Heart left ventricle (tissue), 16 donors: ENCODE data around the gene PAX2. TPM values are rescaled to one million over a fixed set of nuclear protein-coding genes. Genes with fewer than 3 reads are reported as not detected.

Experiments
- ATAC-seq, 4 donors: fragments of 200-7000 bp; cut with Tn5 transposase; one replicate each; pipeline ENCODE4 v1.9.1; 2020 to 2022; ENCODE audit warnings: moderate library complexity in 4 of 4, mild to moderate bottlenecking in 3 of 4, moderate number of reproducible peaks in 1 of 4
- DNase-seq, 5 donors: peaks; one replicate each; pipeline ENCODE4 v3.0.0-alpha.2; 2020
- H3K27ac ChIP-seq, 12 donors: fragments of 200-600 bp; sonication (generic) in 4 of 12; one replicate each; pipeline versions ENCODE4 v1.5.0 to v1.8.0; 2016 to 2022; ENCODE audit warnings: mild to moderate bottlenecking in 2 of 12
- H3K27me3 ChIP-seq, 9 donors: fragments of 200-600 bp; sonication (generic) in 2 of 9; one replicate each; pipeline versions ENCODE4 v1.5.1 to v1.8.0; 2016 to 2022; ENCODE audit warnings: mild to moderate bottlenecking in 3 of 9
- H3K36me3 ChIP-seq, 9 donors: fragments of 200-600 bp; sonication (generic) in 2 of 9; one replicate each; pipeline versions ENCODE4 v1.5.0 to v1.8.0; 2018 to 2022; ENCODE audit warnings: mild to moderate bottlenecking in 2 of 9
- H3K4me1 ChIP-seq, 12 donors: fragments of 200-600 bp; sonication (generic) in 4 of 12; one replicate each; pipeline versions ENCODE4 v1.5.0 to v1.8.0; 2016 to 2022; ENCODE audit warnings: mild to moderate bottlenecking in 3 of 12
- H3K4me3 ChIP-seq, 12 donors: fragments of 200-600 bp; sonication (generic) in 4 of 12; one replicate each; pipeline versions ENCODE4 v1.5.0 to v1.8.0; 2017 to 2022; ENCODE audit warnings: mild to moderate bottlenecking in 9 of 12, moderate library complexity in 4 of 12
- H3K9me3 ChIP-seq, 12 donors: fragments of 200-600 bp; sonication (generic) in 4 of 12; one replicate each; pipeline versions ENCODE4 v1.5.0 to v1.8.0; 2016 to 2022; ENCODE audit warnings: mild to moderate bottlenecking in 1 of 12
- POLR2A ChIP-seq, 2 donors: fragments of 450-650 bp; IDR thresholded peaks; one replicate each; pipeline ENCODE4 v1.6.1; 2017; ENCODE audit warnings: antibody characterized with exemption in 2 of 2, mild to moderate bottlenecking in 2 of 2, moderate library complexity in 2 of 2
- WGBS, 4 donors: extraction: QIAGEN DNeasy Blood & Tissue Kit in 2 of 4; methylation state at CpG; one replicate each; pipeline versions ENCODE4 v1.1.5 to v1.1.7; 2013 to 2018; 5-methylcytosine and 5-hydroxymethylcytosine counted together
- intact Hi-C, 10 donors: fragments of 100-400 bp; cut with DNase I; formaldehyde crosslinking; loops; one replicate each; pipeline versions ENCODE4 v1.11.1 to v1.14.2; 2022
- polyA plus RNA-seq, 2 donors: library from polyadenylated mRNA; stranded (reverse); fragments of 200-250 nt; gene quantifications; one replicate each; pipeline ENCODE4 v1.2.3, GENCODE V29; 2013
- total RNA-seq, 9 donors: library from RNA; depleted of rRNA in 2 of 9; stranded (reverse); fragments of >200 nt in 2 of 9; fragmentation: NEBNext Ultra II Directional in 3 of 9; extraction: Animal tissue kit (Norgen Biotek cat#: 25700) in 3 of 9; gene quantifications; one replicate each; pipeline versions ENCODE4 v1.1.0 to v1.2.4, GENCODE V29; 2016 to 2023
- TF ChIP-seq, protein P1 (sequence below), 12 donors: fragments of 200-600 bp; sonication (generic) in 4 of 12; IDR thresholded peaks; one replicate each; pipeline versions ENCODE4 v1.5.0 to v1.8.0; 2018 to 2022; ENCODE audit warnings: antibody characterized with exemption in 12 of 12, mild to moderate bottlenecking in 5 of 12
- donor health status: ischemic (EF 13 %, LVEDD 7.1; RV severe dilation, severe dysfunction).
- donor health status: healthy with polysubstance abuse.
- donor health status: DM: no; HTN: yes; CAD: no.
- donor health status: DM: no; HTN: no; CAD: no.
- donor health status: ischemic (EF 25% LVEDD 6.9; RV normal size, moderate dysfunction).
- donor health status: ischemic (EF 25% LVEDD 5.7; RV mildly dilated, moderate dysfunction).
- donor health status: healthy.
- donor health status: DM: yes; HTN: yes; CAD: no.
- donor health status: ischemic (EF 35%, LVEDD 5.7; RV mildly dilated, moderate dysfunction).
- donor health status: nonischemic (EF 11% LVEDD 7.7; RV severe dilation, severe dysfunction).
- donor health status: DM: yes; HTN: yes; CAD: no.
- donor health status: PGD.
- donor health status: ischemic (EF 29% LVEDD 5.4; RV normal size, mild dysfunction).
- donor health status: nonischemic (EF 23%, LVEDD 6.1; RV moderate dilation, normal function).

Gene PAX2
- total and polyA plus RNA-seq, 11 donors, result not detected

DNA sequence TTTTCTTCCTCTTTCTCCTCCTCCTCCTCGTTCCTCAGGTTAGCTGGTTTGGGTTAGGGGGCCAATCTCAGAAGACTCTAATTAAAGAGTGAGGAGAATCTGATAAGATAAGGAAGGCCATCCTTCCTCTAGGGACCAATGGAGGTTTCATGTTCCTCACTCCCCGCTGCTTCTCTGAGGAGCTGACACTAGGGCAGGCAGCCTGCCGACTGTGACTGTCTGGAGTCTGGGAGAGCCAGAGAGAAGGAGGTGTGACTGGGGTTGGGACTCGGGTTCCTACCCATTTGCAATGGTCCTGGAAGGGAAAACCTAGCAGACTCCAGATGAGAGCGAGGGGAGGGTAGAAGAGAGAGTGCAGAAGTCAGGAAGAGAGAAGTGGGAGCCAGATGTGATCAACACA is 15.3 kb downstream of the PAX2 start:
- peaks cover 7 to 96% (median 52%) of the 10 kb centered on the region in 9 donors for H3K27me3 ChIP-seq
- no peak for DNase-seq
- H3K9me3 ChIP-seq, result no peaks in the 10 kb centered on the region
- intact Hi-C loops, result no loop called here
- H3K36me3 ChIP-seq, result no peaks in the 10 kb centered on the region
- 10 to 22% (median 18%) methylated on average over 5 of the region's 5 CpGs for WGBS, 4 donors
- no peak for ATAC-seq
- no peaks in the 10 kb centered on the region for H3K4me1 ChIP-seq
- no peak overlapping the region for H3K4me3 ChIP-seq
- TF ChIP-seq, protein P1, sequence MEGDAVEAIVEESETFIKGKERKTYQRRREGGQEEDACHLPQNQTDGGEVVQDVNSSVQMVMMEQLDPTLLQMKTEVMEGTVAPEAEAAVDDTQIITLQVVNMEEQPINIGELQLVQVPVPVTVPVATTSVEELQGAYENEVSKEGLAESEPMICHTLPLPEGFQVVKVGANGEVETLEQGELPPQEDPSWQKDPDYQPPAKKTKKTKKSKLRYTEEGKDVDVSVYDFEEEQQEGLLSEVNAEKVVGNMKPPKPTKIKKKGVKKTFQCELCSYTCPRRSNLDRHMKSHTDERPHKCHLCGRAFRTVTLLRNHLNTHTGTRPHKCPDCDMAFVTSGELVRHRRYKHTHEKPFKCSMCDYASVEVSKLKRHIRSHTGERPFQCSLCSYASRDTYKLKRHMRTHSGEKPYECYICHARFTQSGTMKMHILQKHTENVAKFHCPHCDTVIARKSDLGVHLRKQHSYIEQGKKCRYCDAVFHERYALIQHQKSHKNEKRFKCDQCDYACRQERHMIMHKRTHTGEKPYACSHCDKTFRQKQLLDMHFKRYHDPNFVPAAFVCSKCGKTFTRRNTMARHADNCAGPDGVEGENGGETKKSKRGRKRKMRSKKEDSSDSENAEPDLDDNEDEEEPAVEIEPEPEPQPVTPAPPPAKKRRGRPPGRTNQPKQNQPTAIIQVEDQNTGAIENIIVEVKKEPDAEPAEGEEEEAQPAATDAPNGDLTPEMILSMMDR (IDR thresholded peaks at IDR 0.05), result no peak
- no peak for TF ChIP-seq POLR2A (IDR thresholded peaks at IDR 0.05)
- H3K27ac ChIP-seq, result no peak overlapping the region

- Histone ChIP-seq H3K4me1 (no peaks in the 10 kb centered on the region), H3K27ac (no peak overlapping the region), H3K9me3 (no peaks in the 10 kb centered on the region), H3K4me3 (no peak overlapping the region), H3K36me3 (no peaks in the 10 kb centered on the region), H3K27me3 (peaks cover 7 to 95% (median 49%) of the 10 kb centered on the region in 9 donors)
- ATAC-seq (no peak), DNase-seq (no peak)
- TF ChIP-seq POLR2A (IDR thresholded peaks at IDR 0.05), result no peak
- 65 to 77% (median 74%) methylated on average over 7 of the region's 7 CpGs for WGBS, 4 donors
- intact Hi-C loops, result no loop called here
Observed at GRCh38 chr10:100761191-100761590, 15.8 kb downstream of the PAX2 start.

GRCh38 chr10:100763043-100763747 is 17.8 kb downstream of the PAX2 start:
- ATAC-seq, result no peak
- no peak overlapping the region for H3K4me3 ChIP-seq
- intact Hi-C loops, result no loop called here
- DNase-seq, result no peak
- peaks cover 7 to 93% (median 36%) of the 10 kb centered on the region in 9 donors for H3K27me3 ChIP-seq
- H3K27ac ChIP-seq, result no peak overlapping the region
- TF ChIP-seq POLR2A (IDR thresholded peaks at IDR 0.05), result no peak
- TF ChIP-seq, protein P1 (IDR thresholded peaks at IDR 0.05), result no peak
- H3K4me1 ChIP-seq, result no peaks in the 10 kb centered on the region
- no peaks in the 10 kb centered on the region for H3K36me3 ChIP-seq
- no peaks in the 10 kb centered on the region for H3K9me3 ChIP-seq
- 68 to 75% (median 73%) methylated on average over 5 of the region's 5 CpGs for WGBS, 4 donors

GRCh38 chr10:100766693-100767421 is 21.5 kb downstream of the PAX2 start:
- Histone ChIP-seq H3K4me1 (no peaks in the 10 kb centered on the region), H3K36me3 (no peaks in the 10 kb centered on the region), H3K27ac (no peak overlapping the region), H3K9me3 (no peaks in the 10 kb centered on the region), H3K27me3 (peaks cover 0 to 85% (median 11%) of the 10 kb centered on the region in 9 donors), H3K4me3 (no peak overlapping the region)
- ATAC-seq, result no peak
- no peak for TF ChIP-seq POLR2A (IDR thresholded peaks at IDR 0.05)
- TF ChIP-seq, protein P1 (IDR thresholded peaks at IDR 0.05), result no peak
- intact Hi-C loops, result no loop called here
- DNase-seq, result no peak
- WGBS, 4 donors, result 57 to 60% (median 58%) methylated on average over 10 of the region's 10 CpGs
